ENCODE data around the gene CDH23. TPM values are rescaled to one million over a fixed set of nuclear protein-coding genes. Genes with fewer than 3 reads are reported as not detected.

Gene CDH23
- total and polyA plus RNA-seq, 2 donors (not counting 1 experiment from before 2014, with no cell fraction given) = 0.37 to 0.89 TPM

- ChIA-PET POLR2A (interaction anchor here (0.6 kb wide), 1 partner anchor 105 kb away, joined by 4 read pairs; no protein-coding TSS in a partner anchor), CTCF (interaction anchor here (0.6 to 1.2 kb wide), 3 partner anchors 70 to 400 kb away, joined by 3 to 4 read pairs (median 4); no protein-coding TSS in a partner anchor)
- H4K20me1 ChIP-seq (ENCODE audit: control insufficient read depth, insufficient read depth, low read length, poor library complexity, severe bottlenecking) = no peaks in the 10 kb centered on the region
- H3K4me3 Mint-ChIP-seq = no peak overlapping the region
- H3K79me2 ChIP-seq (ENCODE audit: control insufficient read depth, insufficient read depth, low read length) = peaks cover 40% of the 10 kb centered on the region
- H3K27ac Mint-ChIP-seq = no peak overlapping the region
- H3K9ac ChIP-seq (ENCODE audit: low read length) = no peak overlapping the region
- peaks cover 46% of the 10 kb centered on the region for H3K4me1 Mint-ChIP-seq
- no peaks in the 10 kb centered on the region for H3K9me3 Mint-ChIP-seq (ENCODE audit: insufficient read depth)
- H3K36me3 ChIP-seq (replicated peaks in 1 of 2; ENCODE audit: control extremely low read depth in 1 of 2, control insufficient read depth in 1 of 2, extremely low read depth in 1 of 2, insufficient read depth in 2 of 2, low read length in 1 of 2) = no peaks in the 10 kb centered on the region
- no peak for ATAC-seq (ENCODE audit: low read depth)
- H3K27ac ChIP-seq (ENCODE audit: low read length in 2 of 2) = no peak overlapping the region
- TF ChIP-seq, protein P1, sequence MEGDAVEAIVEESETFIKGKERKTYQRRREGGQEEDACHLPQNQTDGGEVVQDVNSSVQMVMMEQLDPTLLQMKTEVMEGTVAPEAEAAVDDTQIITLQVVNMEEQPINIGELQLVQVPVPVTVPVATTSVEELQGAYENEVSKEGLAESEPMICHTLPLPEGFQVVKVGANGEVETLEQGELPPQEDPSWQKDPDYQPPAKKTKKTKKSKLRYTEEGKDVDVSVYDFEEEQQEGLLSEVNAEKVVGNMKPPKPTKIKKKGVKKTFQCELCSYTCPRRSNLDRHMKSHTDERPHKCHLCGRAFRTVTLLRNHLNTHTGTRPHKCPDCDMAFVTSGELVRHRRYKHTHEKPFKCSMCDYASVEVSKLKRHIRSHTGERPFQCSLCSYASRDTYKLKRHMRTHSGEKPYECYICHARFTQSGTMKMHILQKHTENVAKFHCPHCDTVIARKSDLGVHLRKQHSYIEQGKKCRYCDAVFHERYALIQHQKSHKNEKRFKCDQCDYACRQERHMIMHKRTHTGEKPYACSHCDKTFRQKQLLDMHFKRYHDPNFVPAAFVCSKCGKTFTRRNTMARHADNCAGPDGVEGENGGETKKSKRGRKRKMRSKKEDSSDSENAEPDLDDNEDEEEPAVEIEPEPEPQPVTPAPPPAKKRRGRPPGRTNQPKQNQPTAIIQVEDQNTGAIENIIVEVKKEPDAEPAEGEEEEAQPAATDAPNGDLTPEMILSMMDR (IDR thresholded peaks at IDR 0.05) = no peak
- TF ChIP-seq EZH2 (IDR thresholded peaks at IDR 0.05; ENCODE audit: borderline replicate concordance, insufficient read depth, low read depth, low read length, poor library complexity, severe bottlenecking) = no peak
- WGBS (ENCODE audit: insufficient coverage) = 83% methylated on average over 1 of the region's 11 CpGs
- H3K27me3 ChIP-seq (replicated peaks in 1 of 4; ENCODE audit: control extremely low read depth in 1 of 4, control insufficient read depth in 3 of 4, insufficient read depth in 4 of 4, low read length in 3 of 4) = no peaks in the 10 kb centered on the region
- intact Hi-C loops (cut with micrococcal nuclease) = no loop called here
- no peak for DNase-seq
- H3K4me3 ChIP-seq (ENCODE audit: control extremely low read depth in 1 of 5, extremely low read depth in 1 of 5, insufficient read depth in 1 of 5, low read depth in 2 of 5, low read length in 4 of 5) = no peak overlapping the region
- peaks cover 40 to 47% of the 10 kb centered on the region in 2 donors for H3K4me1 ChIP-seq (ENCODE audit: control insufficient read depth in 2 of 2, insufficient read depth in 2 of 2, low read length in 2 of 2)
- no peaks in the 10 kb centered on the region for H3K9me3 ChIP-seq (ENCODE audit: control extremely low read depth in 1 of 3, control insufficient read depth in 2 of 3, insufficient read depth in 1 of 3, low read length in 2 of 3)
- no peak overlapping the region for H3K4me2 ChIP-seq (replicated peaks; ENCODE audit: low read depth, low read length, poor library complexity, severe bottlenecking)
- no peaks in the 10 kb centered on the region for H3K27me3 Mint-ChIP-seq
- H2AFZ ChIP-seq (ENCODE audit: insufficient read depth, low read depth, low read length, poor library complexity, severe bottlenecking) = no peak overlapping the region
These were observed 381.5 kb downstream of the CDH23 start for GRCh38 chr10:71778071-71778825.

DNA sequence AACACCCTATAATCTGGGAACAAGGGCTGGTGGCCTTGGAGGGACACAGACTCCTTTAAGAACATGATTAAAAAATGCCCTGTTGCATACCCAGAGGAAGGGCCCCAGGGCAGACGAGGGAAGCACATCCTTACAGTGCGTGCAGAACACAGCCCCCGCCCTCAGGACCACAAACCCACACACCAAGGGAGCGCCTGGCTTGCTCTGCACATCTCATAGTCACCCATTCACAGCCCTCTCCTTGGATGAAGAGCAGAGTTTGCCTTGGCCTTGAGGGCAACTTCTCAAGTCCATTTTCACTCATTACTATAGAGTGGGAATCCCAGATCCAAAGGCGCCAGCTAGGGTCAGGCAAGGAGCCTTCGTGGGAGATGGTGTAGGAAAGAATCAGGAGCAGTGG lies 382.9 kb downstream of the CDH23 start:
- Histone ChIP-seq H3K79me2 (ENCODE audit: control insufficient read depth, insufficient read depth, low read length) (peaks cover 27% of the 10 kb centered on the region), H3K4me3 (ENCODE audit: control extremely low read depth in 1 of 5, extremely low read depth in 1 of 5, insufficient read depth in 1 of 5, low read depth in 2 of 5, low read length in 4 of 5) (no peak overlapping the region), H2AFZ (ENCODE audit: insufficient read depth, low read depth, low read length, poor library complexity, severe bottlenecking) (no peak overlapping the region), H4K20me1 (ENCODE audit: control insufficient read depth, insufficient read depth, low read length, poor library complexity, severe bottlenecking) (no peaks in the 10 kb centered on the region), H3K36me3 (replicated peaks in 1 of 2; ENCODE audit: control extremely low read depth in 1 of 2, control insufficient read depth in 1 of 2, extremely low read depth in 1 of 2, insufficient read depth in 2 of 2, low read length in 1 of 2) (no peaks in the 10 kb centered on the region), H3K9me3 (ENCODE audit: control extremely low read depth in 1 of 3, control insufficient read depth in 2 of 3, insufficient read depth in 1 of 3, low read length in 2 of 3) (no peaks in the 10 kb centered on the region), H3K27ac (ENCODE audit: low read length in 2 of 2) (no peak overlapping the region), H3K4me1 (ENCODE audit: control insufficient read depth in 2 of 2, insufficient read depth in 2 of 2, low read length in 2 of 2) (peaks cover 31 to 36% of the 10 kb centered on the region in 2 donors), H3K27me3 (replicated peaks in 1 of 4; ENCODE audit: control extremely low read depth in 1 of 4, control insufficient read depth in 3 of 4, insufficient read depth in 4 of 4, low read length in 3 of 4) (no peaks in the 10 kb centered on the region), H3K4me2 (replicated peaks; ENCODE audit: low read depth, low read length, poor library complexity, severe bottlenecking) (no peak overlapping the region), H3K9ac (ENCODE audit: low read length) (no peak overlapping the region)
- POLR2A ChIA-PET = no interaction called here
- peaks cover 34% of the 10 kb centered on the region for H3K4me1 Mint-ChIP-seq
- no peak overlapping the region for H3K27ac Mint-ChIP-seq
- TF ChIP-seq, protein P1 (IDR thresholded peaks at IDR 0.05) = no peak
- no peak for TF ChIP-seq EZH2 (IDR thresholded peaks at IDR 0.05; ENCODE audit: borderline replicate concordance, insufficient read depth, low read depth, low read length, poor library complexity, severe bottlenecking)
- H3K4me3 Mint-ChIP-seq = no peak overlapping the region
- H3K9me3 Mint-ChIP-seq (ENCODE audit: insufficient read depth) = no peaks in the 10 kb centered on the region
- CTCF ChIA-PET = interaction anchor here (1.2 to 2.0 kb wide), 3 partner anchors 32 to 117 kb away, joined by 4 to 6 read pairs (median 5); no protein-coding TSS in a partner anchor
- intact Hi-C loops (cut with micrococcal nuclease) = no loop called here
- ATAC-seq (ENCODE audit: low read depth) (no peak), DNase-seq (no peak)
- H3K27me3 Mint-ChIP-seq = no peaks in the 10 kb centered on the region
- 84% methylated on average over 5 of the region's 6 CpGs for WGBS (ENCODE audit: insufficient coverage)
